ENCODE data around the gene TFPI.

- TF ChIP-seq CTCF (IDR thresholded peaks at IDR 0.05; ENCODE audit: insufficient read depth, low read length, poor library complexity, severe bottlenecking) (no peak), EZH2phosphoT487 (conservative IDR thresholded peaks at IDR 0.05; ENCODE audit: low read length) (no peak)
Measured at GRCh38 chr2:187421519-187421918, 132.7 kb downstream of the TFPI start.

All from SU-DHL-6 (cell line).